Osteoblast (primary cell): ENCODE data around the gene AK8. TPM values are rescaled to one million over a fixed set of nuclear protein-coding genes. Genes with fewer than 3 reads are reported as not detected.

Experiments
- DNase-seq: peaks from one replicate; pipeline ENCODE4 v3.0.0; 2011; ENCODE audit warnings: low spot score, mixed read lengths; ENCODE audit not compliant: insufficient read length; ENCODE audit errors: missing footprints
- H2AFZ ChIP-seq: 2 replicates; pipeline ENCODE4 v1.6.0; 2011; ENCODE audit warnings: mild to moderate bottlenecking, low read length
- H3K27ac ChIP-seq: 2 replicates; pipeline ENCODE4 v1.5.1; 2011; ENCODE audit warnings: mild to moderate bottlenecking, low read depth, low read length, moderate library complexity
- H3K27me3 ChIP-seq: 2 replicates; pipeline ENCODE4 v1.6.0; 2012; ENCODE audit warnings: mild to moderate bottlenecking, control low read depth, inconsistent platforms, low read length, moderate library complexity; ENCODE audit not compliant: insufficient read depth
- H3K36me3 ChIP-seq: 2 replicates; pipeline ENCODE4 v1.5.1; 2011; ENCODE audit warnings: mild to moderate bottlenecking, low read length, control low read depth, moderate library complexity; ENCODE audit not compliant: insufficient read depth
- H3K4me1 ChIP-seq: 2 replicates; pipeline ENCODE4 v1.5.1; 2011; ENCODE audit warnings: mild to moderate bottlenecking, low read length, control low read depth, moderate library complexity; ENCODE audit not compliant: insufficient read depth
- H3K4me2 ChIP-seq: 2 replicates; pipeline ENCODE4 v1.6.0; 2011; ENCODE audit warnings: mild to moderate bottlenecking, low read length; ENCODE audit not compliant: insufficient read depth
- H3K4me3 ChIP-seq: fragments of 200-600 bp; sonication (generic); 3 replicates; pipeline ENCODE4 v1.5.1; 2012; ENCODE audit warnings: mild to moderate bottlenecking, low read length, inconsistent platforms; ENCODE audit not compliant: insufficient read depth
- H3K79me2 ChIP-seq: 2 replicates; pipeline ENCODE4 v1.6.0; 2012; ENCODE audit warnings: mild to moderate bottlenecking, low read length, control low read depth, inconsistent platforms; ENCODE audit not compliant: insufficient read depth
- H3K9me3 ChIP-seq: 2 replicates; pipeline ENCODE4 v1.5.1; 2011; ENCODE audit warnings: low read depth, low read length, control low read depth
- H4K20me1 ChIP-seq: 2 replicates; pipeline ENCODE4 v1.6.0; 2012; ENCODE audit warnings: mild to moderate bottlenecking, low read length, control low read depth; ENCODE audit not compliant: insufficient read depth
- total RNA-seq: library from RNA; depleted of rRNA; stranded (reverse); fragments of >200 nt; gene quantifications from 2 replicates; pipeline ENCODE4 v1.2.3, GENCODE V29; 2012
- TF ChIP-seq, protein P1 (sequence below): IDR thresholded peaks from 2 replicates; pipeline ENCODE4 v1.5.1; 2011; ENCODE audit warnings: mild to moderate bottlenecking, low read depth, low read length, moderate library complexity; ENCODE audit errors: extremely low read depth

Gene AK8
- total RNA-seq, 1 donor = 1.1 TPM

DNA sequence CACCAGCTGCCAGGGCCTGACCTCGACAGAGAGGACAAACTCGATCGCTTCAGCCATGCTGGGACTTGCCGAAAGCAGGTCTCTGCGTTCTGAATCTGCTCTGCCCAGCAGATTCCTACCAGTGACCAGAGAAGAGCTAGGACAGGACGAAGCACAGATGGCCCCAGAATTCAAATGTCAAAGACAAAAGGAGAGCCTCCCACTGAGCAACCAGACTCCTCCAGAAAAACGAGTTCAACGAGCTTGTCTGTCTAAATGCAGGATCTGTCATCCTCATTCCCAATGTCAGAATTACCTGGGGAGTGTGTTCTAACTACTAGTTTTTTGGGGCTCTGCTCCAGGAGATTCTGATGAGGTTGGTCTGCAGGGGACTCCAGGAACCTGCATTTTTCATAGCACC, 13.4 kb downstream of the AK8 start:
- Histone ChIP-seq H3K4me1 (no peaks in the 10 kb centered on the region), H3K36me3 (no peaks in the 10 kb centered on the region), H3K4me2 (no peak overlapping the region), H3K27ac (no peak overlapping the region), H3K4me3 (no peak overlapping the region), H2AFZ (no peak overlapping the region), H3K9me3 (no peaks in the 10 kb centered on the region), H3K79me2 (no peaks in the 10 kb centered on the region), H3K27me3 (no peaks in the 10 kb centered on the region), H4K20me1 (no peaks in the 10 kb centered on the region)
- DNase-seq = no peak
- TF ChIP-seq, protein P1, sequence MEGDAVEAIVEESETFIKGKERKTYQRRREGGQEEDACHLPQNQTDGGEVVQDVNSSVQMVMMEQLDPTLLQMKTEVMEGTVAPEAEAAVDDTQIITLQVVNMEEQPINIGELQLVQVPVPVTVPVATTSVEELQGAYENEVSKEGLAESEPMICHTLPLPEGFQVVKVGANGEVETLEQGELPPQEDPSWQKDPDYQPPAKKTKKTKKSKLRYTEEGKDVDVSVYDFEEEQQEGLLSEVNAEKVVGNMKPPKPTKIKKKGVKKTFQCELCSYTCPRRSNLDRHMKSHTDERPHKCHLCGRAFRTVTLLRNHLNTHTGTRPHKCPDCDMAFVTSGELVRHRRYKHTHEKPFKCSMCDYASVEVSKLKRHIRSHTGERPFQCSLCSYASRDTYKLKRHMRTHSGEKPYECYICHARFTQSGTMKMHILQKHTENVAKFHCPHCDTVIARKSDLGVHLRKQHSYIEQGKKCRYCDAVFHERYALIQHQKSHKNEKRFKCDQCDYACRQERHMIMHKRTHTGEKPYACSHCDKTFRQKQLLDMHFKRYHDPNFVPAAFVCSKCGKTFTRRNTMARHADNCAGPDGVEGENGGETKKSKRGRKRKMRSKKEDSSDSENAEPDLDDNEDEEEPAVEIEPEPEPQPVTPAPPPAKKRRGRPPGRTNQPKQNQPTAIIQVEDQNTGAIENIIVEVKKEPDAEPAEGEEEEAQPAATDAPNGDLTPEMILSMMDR = no peak

DNA sequence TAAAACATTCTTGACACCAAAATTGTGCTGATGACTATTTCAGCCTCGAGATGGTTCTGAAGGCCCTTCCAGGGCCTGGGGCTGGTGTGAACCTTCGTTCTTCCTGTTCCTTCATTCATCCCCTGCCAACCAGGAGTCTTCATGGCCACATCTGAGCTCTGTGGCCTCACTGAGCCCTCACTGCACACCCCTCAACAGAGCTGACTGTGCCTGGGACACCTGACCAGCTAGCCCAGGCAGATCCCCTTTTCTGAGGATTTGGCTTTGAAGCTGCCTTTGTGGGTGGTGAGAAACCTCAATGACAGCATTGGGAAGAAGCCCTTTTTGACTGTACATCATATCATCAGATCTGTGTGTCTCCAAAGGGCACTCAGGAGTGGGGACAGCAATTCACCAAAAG, 13.8 kb downstream of the AK8 start:
- TF ChIP-seq, protein P1 = no peak
- Histone ChIP-seq H3K79me2 (no peaks in the 10 kb centered on the region), H2AFZ (no peak overlapping the region), H3K27me3 (no peaks in the 10 kb centered on the region), H3K4me3 (no peak overlapping the region), H3K4me2 (no peak overlapping the region), H3K4me1 (no peaks in the 10 kb centered on the region), H3K9me3 (no peaks in the 10 kb centered on the region), H4K20me1 (no peaks in the 10 kb centered on the region), H3K27ac (no peak overlapping the region), H3K36me3 (no peaks in the 10 kb centered on the region)
- DNase-seq = peak; percentile 6

DNA sequence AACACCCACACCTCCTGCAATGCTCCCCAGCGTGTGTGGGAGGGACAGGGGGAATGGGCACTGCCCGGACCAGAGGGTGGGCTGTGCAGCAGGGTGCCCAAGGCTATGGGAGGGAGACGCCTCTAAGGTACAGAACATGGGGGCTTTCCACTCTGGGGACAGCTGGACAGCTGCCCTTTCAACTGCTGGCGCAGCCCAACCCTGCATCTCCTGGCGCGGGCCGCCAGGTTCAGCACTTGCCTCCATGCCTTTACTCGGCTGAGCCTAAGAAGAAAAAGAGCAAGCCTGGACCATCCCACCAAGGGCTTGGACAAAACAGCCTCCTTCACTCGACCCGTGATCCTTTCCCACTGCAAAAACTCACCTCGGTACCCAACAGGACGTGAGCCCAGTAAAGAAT, 15.0 kb downstream of the AK8 start:
- Histone ChIP-seq H3K79me2 (no peaks in the 10 kb centered on the region), H3K4me3 (no peak overlapping the region), H2AFZ (no peak overlapping the region), H3K4me2 (no peak overlapping the region), H3K27ac (no peak overlapping the region), H4K20me1 (no peaks in the 10 kb centered on the region), H3K9me3 (no peaks in the 10 kb centered on the region), H3K27me3 (no peaks in the 10 kb centered on the region), H3K36me3 (no peaks in the 10 kb centered on the region), H3K4me1 (no peaks in the 10 kb centered on the region)
- no peak for DNase-seq
- TF ChIP-seq, protein P1 = no peak

DNA sequence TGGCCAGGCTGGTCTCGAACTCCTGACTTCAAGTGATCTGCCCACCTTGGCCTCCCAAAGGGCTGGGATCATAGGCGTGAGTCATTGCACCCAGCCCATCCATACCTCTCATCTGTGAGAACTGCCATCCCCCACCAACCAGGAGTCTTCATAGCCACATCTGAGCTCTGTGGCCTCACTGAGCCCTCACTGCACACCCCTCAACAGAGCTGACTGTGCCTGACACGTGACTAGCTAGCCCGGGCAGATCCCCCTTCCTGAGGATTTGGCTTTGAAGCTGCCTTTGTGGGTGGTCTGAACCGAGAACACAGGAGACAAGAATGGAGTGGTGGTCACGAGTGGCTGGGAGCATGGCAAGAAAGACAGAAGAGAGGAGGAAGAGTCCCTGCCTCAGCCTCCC, 15.6 kb downstream of the AK8 start:
- DNase-seq = no peak
- Histone ChIP-seq H3K27ac (no peak overlapping the region), H3K4me3 (no peak overlapping the region), H3K4me2 (no peak overlapping the region), H4K20me1 (no peaks in the 10 kb centered on the region), H3K27me3 (no peaks in the 10 kb centered on the region), H3K79me2 (no peaks in the 10 kb centered on the region), H2AFZ (no peak overlapping the region), H3K4me1 (no peaks in the 10 kb centered on the region), H3K36me3 (no peaks in the 10 kb centered on the region), H3K9me3 (no peaks in the 10 kb centered on the region)
- TF ChIP-seq, protein P1 = no peak
